GM18502 (cell line): ENCODE measurements around the gene CTNNA3.
"Not testable (repeated sequence)": the region's sequence is repeated elsewhere in the genome, so short reads cannot be mapped to it uniquely, and the experiment has no call there.

ENCODE experiments used
- ATAC-seq: cut with Tn5 transposase; IDR thresholded peaks from one replicate; pipeline ENCODE4 v1.9.1; 2021; ENCODE audit warnings: mild to moderate bottlenecking; ENCODE audit not compliant: unreplicated experiment, poor library complexity

Gene CTNNA3

DNA sequence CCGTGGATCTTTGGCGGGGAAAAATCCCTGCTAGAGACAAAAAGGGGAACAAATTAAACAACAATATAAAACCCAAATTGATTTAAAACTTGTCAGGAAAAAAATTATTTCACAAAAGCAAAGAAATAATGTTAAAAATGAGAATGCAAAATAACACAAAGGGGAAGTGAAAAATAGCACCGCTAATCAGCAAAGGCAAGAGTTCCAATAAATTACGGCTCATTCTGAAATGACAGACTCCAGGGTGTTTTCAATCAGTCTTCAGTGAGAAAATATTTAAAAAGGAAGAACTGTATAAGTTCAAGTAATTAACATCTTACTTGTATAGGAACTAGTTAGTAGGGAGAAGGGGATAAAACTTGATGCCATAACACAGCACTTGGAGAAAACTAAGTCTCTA lies 433.3 kb downstream of the CTNNA3 start:
- ATAC-seq, result no peak

DNA sequence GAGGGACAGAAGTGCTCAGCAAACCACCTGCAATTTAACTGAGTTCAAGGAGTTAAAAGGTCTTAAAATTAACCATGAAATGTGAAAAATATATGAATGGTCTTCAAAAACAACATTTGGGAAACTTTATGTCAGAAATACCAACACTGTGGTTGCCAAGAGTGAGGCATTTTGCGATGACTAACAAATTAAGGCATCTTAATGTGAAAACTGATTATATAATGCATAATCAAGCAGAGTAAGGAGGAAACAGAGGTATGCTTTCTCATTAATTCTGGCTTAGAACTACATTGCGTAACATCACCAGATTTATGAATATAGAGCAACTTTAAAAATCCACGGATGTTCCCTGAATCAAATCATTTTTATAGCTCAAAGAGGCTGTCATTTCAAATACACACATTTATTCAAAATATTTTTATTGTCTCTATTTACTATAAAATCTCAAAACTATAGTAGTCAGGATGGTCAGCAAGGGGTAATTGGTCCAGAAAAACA lies 434.6 kb downstream of the CTNNA3 start:
- no peak for ATAC-seq

DNA sequence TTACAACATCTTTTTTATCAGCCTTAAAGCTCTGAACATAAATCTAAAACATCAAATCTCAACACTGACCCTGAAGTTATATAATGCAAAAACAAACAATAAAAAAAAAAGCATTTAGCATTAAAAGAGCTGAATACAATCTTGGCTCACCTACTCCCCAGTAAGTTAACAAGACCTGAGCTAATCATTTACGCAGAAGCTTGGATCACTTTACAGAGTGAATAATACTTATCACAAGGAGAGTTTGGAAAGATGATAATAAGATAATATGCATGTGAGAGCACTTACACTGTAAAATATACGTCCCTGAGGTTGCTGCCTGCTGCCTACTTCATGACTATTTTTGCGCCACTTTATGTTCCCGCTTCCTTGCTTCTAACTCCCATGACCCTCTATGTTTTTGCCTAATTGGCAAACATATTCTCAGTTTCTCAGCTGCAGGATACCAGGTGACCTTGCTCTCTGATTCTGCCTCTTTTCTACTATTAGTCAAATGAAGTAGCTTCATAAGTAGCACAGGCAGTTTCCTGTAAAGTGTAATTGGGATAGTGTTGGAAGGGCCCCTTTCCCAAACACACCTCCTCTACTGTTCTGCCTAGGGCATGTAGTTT lies 436.6 kb downstream of the CTNNA3 start:
- ATAC-seq, result no peak

DNA sequence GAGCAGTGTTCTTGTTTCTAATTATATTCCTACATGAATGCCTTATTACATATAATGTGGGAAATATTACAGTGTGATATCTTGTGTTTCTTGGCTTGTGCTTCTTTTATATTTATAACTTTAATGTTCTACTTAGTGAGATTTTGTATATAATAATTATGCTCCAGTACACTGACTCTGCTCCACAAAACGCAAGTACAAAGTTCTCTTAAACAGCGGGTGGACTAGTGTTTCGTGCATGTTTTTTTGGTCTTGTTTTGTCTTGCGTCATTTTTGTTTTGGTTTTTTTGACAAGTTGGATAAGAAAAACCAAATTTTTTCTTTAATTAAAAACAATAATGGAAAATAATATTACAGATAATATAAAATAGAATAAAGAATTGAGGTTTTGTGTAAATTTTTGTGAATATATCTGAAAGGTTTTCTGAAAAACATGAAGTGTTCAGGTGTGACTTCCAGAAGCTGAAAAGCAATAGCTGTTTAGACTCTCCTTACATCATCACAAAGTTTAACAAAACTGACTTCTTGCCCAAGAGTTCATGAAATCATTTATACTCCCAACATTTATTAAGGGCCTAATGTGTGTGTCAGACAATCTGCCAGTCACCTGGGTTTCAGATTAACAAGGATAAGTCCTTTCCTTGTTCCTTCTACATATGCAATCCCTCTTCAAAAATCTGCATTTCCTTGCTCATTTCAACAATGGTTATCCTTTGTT lies 438.4 kb downstream of the CTNNA3 start:
- no peak for ATAC-seq

DNA sequence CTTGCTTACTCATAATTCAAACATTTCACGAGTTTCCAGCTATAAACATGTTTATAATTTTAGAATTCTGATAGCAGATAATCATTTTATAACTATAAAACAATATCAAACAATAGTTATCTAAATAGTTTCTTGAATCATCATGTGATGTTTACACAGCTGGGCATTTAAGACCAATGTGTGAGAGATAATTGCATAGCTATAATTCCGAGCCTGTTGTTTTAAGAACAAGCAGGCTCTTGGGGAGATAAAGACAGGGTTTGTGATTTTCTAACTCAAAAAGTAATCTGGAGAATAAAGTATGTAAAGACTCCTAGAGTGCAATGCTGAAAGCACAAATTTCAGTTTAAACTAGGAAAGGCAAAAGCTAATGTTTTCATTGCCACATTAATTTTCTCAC lies 439.0 kb downstream of the CTNNA3 start:
- ATAC-seq, result no peak

DNA sequence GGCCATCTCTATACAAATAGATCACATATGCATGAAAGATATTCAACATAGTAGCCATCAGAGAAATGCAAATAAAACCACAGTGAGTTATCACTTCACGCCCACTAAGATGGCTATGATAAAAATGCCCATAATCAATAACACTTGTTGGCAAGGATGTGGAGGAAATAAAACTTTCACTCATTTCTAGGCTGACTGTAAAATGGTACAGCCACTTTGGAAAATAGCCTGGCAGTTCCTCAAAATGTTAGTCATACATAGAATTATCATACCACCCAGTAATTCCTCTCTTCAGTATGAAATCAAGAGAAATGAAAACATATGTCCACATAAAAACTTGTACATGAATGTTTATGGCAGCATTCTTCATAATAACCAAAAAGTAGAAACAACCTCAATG lies 445.3 kb downstream of the CTNNA3 start:
- ATAC-seq, result no peak

DNA sequence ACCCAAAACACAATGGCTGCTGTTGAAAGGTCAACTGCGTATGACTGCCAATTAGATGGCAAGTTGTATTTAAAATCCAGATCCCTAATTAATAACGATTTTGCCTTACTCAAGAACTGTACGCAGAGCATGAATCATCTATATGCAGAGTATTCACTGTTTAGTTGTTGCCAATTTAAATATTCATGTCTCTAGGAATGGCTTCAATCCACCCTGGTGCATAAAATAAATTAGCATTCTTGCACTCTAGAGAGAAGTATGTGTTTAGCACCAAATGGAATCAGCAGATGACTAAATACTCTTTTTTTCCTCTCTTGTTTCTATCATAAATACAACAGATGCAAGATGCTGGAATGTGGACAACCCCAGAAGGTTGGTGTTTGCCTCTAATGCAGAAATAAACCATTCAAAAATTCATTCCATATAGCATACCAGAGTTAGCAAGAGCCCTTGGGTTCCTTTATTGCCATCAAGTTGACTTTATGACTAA lies 449.9 kb downstream of the CTNNA3 start:
- no peak for ATAC-seq

DNA sequence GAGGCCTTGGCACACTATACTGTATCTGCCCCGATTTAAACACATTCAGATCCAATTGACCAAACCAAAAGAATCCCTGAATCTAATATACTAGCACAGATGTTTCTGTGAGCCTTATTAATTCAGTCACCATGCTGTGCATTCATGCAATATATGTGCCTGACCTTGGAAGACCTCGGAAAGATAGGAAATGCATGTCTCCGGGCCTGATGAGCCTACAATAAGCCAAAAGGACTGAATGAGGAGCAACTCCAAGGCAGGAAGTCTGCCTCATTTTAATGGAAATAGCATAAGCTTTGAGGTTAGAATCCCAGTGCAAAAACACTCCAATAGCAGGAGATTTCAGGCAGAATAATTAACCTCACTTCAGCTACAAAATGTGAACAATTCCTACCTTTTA lies 453.5 kb downstream of the CTNNA3 start:
- ATAC-seq, result no peak

DNA sequence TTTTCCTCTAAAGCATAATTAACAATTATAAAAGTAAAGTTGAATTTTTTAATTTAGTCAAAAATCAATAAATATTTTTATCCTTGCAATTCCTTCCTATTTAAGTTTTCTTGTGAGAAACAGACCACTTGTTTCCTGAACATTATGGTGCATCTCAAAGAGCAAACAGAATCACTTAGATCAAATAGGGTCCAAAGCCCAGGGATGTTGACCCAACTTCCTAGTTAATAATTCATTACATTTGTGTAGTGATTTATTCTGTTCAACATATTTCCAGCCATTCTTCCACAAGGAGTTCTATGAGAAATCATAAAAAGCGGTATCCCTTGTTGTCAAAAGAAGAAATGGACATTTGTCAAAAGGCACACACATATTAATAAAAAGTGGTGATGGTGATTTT lies 454.5 kb downstream of the CTNNA3 start:
- ATAC-seq, result no peak

DNA sequence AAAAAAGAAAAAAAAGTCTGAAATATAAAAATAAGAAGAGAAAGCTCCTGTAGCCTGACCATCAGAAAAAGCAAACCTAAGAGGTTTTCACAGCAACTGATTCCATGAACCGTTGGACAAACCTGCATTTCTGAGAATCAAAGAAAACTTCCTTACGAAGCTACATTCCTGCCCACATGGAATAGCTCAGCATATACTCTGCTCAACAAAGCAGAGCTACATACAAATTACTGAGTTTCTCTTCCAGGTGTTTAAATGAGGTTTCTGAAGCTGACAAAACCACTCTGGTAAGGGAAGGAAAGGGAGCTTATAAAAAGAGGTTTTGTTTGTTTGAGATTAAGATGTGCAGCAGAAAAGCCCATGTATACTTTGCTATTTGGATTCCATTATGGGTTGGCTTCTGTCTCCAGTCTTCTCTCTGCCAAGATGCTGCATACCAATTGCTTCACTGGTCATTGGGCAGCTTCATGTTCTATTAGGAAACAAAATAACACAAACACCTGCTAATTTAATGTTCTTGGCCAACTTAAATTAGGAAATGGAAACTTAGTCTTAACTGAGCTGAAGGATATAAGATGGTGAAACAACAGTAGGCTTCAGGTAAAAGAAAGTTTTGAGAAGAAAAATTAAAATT lies 456.0 kb downstream of the CTNNA3 start:
- no peak for ATAC-seq

DNA sequence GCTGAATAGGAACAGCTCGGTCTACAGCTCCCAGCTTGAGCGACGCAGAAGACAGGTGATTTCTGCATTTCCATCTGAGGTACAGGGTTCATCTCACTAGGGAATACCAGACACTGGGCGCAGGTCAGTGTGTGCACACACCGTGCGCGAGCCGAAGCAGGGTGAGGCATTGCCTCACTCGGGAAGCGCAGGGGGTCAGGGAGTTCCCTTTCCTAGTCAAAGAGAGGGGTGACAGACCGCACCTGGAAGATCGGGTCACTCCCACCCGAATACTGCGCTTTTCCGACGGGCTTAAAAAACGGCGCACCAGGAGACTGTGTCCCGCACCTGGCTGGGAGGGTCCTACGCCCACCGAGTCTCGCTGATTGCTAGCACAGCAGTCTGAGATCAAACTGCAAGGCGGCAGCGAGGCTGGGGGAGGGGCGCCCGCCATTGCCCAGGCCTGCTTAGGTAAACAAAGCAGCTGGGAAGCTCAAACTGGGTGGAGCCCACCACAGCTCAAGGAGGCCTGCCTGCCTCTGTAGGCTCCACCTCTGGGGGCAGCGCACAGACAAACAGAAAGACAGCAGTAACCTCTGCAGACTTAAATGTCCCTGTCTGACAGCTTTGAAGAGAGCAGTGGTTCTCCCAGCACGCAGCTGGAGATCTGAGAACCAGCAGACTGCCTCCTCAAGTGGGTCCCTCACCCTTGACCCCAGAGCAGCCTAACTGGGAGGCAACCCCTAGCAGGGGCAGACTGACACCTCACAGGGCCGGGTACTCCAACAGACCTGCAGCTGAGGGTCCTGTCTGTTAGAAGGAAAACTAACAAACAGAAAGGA lies 465.1 kb downstream of the CTNNA3 start:
- ATAC-seq, result not testable (repeated sequence)

DNA sequence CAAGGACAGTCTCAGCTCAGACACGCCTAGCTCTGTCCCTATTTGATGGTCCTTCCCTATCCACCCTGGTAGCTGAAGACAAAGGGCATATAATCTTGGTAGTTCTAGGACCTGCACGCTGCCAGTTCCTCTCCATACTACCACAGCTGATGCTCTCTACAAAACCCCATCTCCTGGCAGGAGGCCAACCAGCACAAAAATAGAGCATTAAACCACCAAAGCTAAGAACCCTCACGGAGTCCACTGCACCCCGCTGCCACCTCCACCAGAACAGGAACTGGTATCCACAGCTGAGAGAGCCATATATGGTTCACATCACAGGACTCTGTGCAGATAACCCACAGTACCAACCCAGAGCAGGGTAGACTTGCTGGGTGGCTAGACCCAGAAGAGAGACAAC lies 470.8 kb downstream of the CTNNA3 start:
- ATAC-seq, result no peak

DNA sequence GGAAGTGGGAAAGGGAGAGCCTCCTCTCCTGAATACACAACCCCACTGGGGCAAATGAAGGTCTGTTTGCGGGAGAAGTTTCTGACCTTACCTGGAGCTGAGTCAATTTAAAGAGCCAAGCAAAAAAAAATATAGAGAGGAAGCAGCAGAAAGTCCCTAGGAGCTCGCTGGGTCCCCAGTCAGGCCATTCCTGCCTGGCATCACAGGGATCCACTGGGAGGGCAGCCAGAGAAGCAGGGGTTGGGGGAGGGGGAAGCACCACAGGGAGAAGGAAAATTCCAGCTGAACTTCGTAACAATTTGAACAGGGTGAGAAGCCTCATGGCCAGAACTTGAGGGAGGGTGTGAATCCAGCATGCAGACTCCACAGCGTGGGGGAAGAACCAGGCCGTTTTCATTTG lies 471.4 kb downstream of the CTNNA3 start:
- no peak for ATAC-seq

DNA sequence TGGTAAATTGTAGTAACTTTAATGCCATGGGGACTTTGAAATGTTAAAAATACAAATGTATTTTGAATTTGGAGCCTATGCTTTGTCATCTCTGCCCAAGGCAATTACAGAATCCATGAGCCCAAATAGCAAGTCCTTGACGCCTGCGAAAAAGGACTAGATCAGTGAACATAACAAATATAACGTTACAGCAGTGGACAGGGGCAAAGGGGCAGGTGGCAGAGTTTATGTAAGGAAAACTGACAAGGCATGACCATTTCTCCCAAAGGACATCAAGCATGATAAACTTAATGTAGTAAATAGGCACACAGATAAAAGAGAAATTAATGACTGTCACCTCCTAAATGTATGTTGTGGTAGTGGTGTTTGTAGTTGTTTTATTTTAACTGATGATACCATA lies 473.1 kb downstream of the CTNNA3 start:
- no peak for ATAC-seq

DNA sequence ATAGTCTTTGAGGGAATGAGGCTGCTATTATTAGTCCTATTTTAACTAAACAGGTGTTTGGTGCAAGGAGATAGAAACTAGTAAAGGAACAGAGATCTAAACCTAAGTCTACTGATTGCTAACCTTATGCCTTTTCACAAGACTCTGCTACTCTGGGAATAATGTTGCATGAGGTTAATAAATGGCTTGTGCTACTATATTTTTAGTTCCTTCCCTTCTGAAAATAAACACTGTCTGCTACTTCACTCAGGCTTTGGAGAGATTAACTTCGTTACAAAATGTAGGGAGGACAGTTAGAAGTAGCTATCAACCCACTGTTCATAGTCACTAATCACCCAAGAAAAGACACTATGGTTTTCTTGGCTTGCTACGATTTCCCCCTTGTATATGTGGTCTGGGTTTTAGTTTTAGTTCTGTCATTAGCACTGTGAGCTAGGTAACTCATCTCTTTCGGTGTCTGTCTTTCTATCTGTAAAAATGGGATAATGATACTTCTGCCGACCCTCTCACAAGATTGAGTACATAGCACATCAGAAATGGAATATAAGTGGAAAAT lies 474.0 kb downstream of the CTNNA3 start:
- ATAC-seq, result no peak

DNA sequence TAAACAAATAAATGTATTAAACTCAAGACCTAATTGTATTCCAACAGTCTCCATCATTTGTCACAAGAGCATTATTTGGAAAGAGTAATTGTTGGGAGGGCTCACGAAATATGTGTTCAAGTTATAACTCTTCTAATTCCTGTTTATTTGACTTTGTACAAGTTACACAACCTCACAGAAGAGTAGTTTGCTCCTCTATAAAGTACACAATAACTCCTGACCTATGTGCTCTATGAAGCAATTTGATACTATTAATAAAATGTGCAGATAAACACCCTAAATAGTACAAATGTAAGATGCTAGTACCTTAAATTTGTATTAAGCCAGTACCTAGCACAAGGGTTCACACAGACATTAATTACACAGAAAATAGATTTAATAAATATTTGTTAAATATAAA lies 484.3 kb downstream of the CTNNA3 start:
- no peak for ATAC-seq

DNA sequence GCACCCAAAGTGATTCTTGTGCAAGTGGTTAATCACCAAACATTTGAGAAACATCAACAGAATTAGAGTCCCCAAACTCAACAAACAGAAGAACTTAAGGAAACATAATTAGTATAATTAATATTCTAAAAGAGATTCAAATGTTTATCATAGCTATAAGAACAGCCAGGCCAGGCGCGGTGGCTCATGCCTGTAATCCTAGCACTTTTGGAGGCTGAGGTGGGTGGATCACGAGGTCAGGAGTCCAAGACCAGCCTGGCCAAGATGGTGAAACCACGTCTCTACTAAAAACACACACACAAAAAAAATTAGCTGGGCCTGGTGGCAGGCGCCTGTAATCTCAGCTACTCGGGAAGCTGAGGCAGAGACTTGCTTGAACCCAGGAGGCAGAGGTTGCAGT lies 488.1 kb downstream of the CTNNA3 start:
- not testable (repeated sequence) for ATAC-seq

DNA sequence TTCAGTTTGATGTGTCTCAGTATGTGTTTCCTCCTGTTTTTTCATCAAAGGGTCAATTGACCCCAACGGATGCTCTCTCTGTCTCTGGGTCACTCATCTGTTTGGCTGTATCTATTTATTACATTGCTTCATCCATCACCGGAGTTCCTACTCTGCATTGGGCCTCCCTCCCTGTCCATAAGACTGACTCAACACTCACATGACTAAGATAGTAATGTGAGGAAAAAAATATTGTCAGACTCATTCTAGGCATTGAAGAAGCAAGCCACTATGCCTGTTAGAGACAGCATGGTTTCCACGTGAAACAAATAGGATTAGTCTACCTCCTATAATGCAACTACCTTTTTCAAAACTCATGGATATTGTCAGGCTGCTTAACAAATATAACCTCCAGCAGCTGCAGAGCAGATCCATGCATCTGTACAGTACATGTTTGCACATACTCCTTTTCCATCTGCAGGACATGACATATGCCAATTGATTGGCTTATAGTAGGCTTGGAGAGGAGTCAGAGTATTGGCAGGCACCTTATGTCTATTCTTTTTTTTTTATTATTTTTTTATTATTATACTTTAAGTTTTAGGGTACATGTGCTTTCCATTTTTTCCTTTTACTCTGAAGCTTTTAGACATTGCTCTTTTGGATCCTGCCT lies 495.0 kb downstream of the CTNNA3 start:
- ATAC-seq, result no peak

DNA sequence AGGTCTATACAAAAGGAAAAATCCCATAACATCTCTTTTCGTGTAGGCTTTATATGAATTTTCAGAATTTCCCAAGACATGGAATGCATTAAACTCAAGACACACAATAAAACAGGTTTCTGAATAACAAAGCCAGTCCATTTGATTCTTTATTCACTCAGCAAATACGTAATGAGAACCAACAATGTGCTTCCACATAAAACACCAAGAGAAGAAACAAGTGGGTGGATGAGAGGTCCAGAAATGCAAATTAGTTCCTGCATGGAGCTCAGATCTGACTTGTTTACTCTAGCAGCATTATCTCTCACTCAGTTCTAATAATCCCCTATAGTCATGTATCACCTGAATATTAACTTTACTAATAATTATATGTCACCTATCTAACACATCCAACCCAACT lies 520.6 kb downstream of the CTNNA3 start:
- no peak for ATAC-seq

DNA sequence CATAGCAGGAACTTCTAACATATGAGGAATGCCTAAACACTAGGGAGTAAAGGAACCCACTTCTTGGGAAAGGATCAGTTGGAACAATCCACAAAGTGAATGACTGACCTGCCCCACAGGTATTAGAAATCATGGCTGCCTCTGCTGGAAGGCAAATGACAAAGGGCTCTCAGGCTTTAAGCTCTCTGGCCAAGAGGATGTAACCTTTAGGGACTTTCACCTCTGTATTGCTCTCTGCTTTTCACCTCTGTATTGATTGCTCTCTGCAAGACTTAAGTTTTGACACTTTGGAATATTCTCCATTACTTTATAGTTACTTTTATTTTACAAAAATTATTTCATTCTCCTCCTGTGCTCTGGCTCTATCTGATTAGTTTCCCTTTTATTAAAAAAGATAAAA lies 522.2 kb downstream of the CTNNA3 start:
- no peak for ATAC-seq
